ENCODE results near the gene JUN.

DNA sequence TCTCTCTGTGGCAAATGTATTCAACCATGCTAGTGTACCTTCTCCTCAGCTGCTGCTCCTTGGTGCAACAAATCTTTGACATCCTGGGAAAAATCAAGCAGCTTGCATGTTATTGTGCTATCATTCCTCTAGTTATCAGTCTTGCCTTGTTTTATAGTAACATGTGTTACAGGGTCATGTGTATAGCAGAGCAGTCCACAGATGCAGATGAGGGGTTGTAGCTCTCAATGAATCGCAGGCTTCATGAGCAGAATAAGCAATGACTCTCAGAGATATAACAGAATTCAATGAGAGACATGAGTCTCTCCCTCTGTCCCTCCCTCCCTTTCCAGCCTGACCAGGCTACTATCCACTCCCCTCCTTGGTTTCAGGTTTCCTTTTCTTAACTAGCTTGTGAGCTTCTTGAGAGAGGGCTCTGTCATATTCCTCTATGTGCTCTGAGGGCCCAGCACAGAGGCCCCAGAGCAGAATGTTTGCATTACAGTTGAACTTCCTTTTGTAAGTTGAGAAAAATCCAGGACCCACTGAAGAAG lies 15.1 kb upstream of the JUN start:
- TF ChIP-seq EZH2phosphoT487 (IDR thresholded peaks at IDR 0.05): no peak
- TF ChIP-seq, protein P1, sequence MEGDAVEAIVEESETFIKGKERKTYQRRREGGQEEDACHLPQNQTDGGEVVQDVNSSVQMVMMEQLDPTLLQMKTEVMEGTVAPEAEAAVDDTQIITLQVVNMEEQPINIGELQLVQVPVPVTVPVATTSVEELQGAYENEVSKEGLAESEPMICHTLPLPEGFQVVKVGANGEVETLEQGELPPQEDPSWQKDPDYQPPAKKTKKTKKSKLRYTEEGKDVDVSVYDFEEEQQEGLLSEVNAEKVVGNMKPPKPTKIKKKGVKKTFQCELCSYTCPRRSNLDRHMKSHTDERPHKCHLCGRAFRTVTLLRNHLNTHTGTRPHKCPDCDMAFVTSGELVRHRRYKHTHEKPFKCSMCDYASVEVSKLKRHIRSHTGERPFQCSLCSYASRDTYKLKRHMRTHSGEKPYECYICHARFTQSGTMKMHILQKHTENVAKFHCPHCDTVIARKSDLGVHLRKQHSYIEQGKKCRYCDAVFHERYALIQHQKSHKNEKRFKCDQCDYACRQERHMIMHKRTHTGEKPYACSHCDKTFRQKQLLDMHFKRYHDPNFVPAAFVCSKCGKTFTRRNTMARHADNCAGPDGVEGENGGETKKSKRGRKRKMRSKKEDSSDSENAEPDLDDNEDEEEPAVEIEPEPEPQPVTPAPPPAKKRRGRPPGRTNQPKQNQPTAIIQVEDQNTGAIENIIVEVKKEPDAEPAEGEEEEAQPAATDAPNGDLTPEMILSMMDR (IDR thresholded peaks at IDR 0.05): no peak
- no peak for TF ChIP-seq EZH2 (IDR thresholded peaks at IDR 0.05)

Measured in neural progenitor cell (in vitro differentiated cells).